K562 (cell line): ENCODE measurements around the gene IQCK. TPM values are rescaled to one million over a fixed set of nuclear protein-coding genes. Genes with fewer than 3 reads are reported as not detected.

Experiments
- ATAC-seq: fragments of 200-7000 bp; cut with Tn5 transposase; 3 replicates; pipeline ENCODE4 v1.9.1; 2020; ENCODE audit warnings: moderate library complexity
- BruUV-seq: library from RNA; stranded (reverse); fragments of 400-500 nt; replicated peaks from 2 replicates; lab custom pipeline; 2021; lab: Mats Ljungman, UMichigan
- CTCF ChIA-PET: fragments of 300-600 bp; formaldehyde crosslinking; extraction: SDS; loops from one replicate; lab custom pipeline; 2021; ENCODE audit warnings: low intra/inter-chr PET ratio; lab: Yijun Ruan, JAX
- POLR2A ChIA-PET: fragments of 300-600, 350-650 bp; sonication (Branson Sonifier 250); formaldehyde crosslinking; extraction: SDS; loops from one replicate; lab custom pipeline; 2021; ENCODE audit warnings: antibody characterized with exemption, inconsistent platforms; lab: Yijun Ruan, JAX
- DNase-seq, 4 experiments: peaks; one replicate each; pipeline versions ENCODE4 v3.0.0 to v3.0.0-alpha.2; 2011 to 2018; ENCODE audit warnings: low spot score in 3 of 4, mixed read lengths in 3 of 4; ENCODE audit errors: extremely low read depth in 1 of 4
- FAIRE-seq: peaks from 2 replicates; lab custom pipeline; 2011; peaks lifted over from hg19 to GRCh38; lab: Jason Lieb, UNC
- H2AFZ ChIP-seq: 2 replicates; pipeline ENCODE4 v1.6.0; 2011; ENCODE audit warnings: low read depth, low read length, control low read depth, inconsistent platforms
- H3K27ac ChIP-seq: fragments of 200-600 bp; 3 replicates; pipeline ENCODE4 v1.8.0; 2011; ENCODE audit warnings: low read depth, mild to moderate bottlenecking, control low read depth, inconsistent platforms, low read length, moderate library complexity, mixed read lengths; ENCODE audit errors: extremely low read depth
- H3K27me3 ChIP-seq, 2 experiments: fragments of 300-600 bp in 1 of 2; 2 replicates in 1 of 2; 3 replicates in 1 of 2; pipeline versions ENCODE4 v1.6.0 to v1.8.0; 2011; ENCODE audit warnings: inconsistent platforms in 2 of 2, low read length in 2 of 2, mild to moderate bottlenecking in 1 of 2, mixed read lengths in 1 of 2, moderate library complexity in 1 of 2; ENCODE audit not compliant: control insufficient read depth in 2 of 2, insufficient read depth in 2 of 2
- H3K36me3 ChIP-seq: fragments of 300-600 bp; 3 replicates; pipeline ENCODE4 v1.8.0; 2011; ENCODE audit warnings: mild to moderate bottlenecking, low read length, inconsistent platforms; ENCODE audit not compliant: control insufficient read depth, insufficient read depth
- H3K4me1 ChIP-seq, 2 experiments: fragments of 200-600 bp in 1 of 2; replicated peaks in 1 of 2; 2 replicates in 1 of 2; 3 replicates in 1 of 2; pipeline versions ENCODE4 v1.5.1 to v1.8.0; 2011; ENCODE audit warnings: inconsistent platforms in 2 of 2, low read length in 2 of 2, mild to moderate bottlenecking in 1 of 2, mixed read lengths in 1 of 2, moderate library complexity in 1 of 2; ENCODE audit not compliant: control insufficient read depth in 2 of 2, insufficient read depth in 2 of 2
- H3K4me2 ChIP-seq: 2 replicates; pipeline ENCODE4 v1.6.1; 2011; ENCODE audit warnings: low read length, control low read depth, inconsistent platforms, mixed read lengths; ENCODE audit not compliant: insufficient read depth
- H3K4me3 ChIP-seq: fragments of 200-600 bp; sonication (generic), shearing (Covaris generic); 2 replicates; pipeline ENCODE4 v1.5.1; 2016; ENCODE audit warnings: control low read depth, inconsistent platforms
- H3K79me2 ChIP-seq: fragments of 200-600 bp; 3 replicates; pipeline ENCODE4 v1.8.0; 2011; ENCODE audit warnings: low read length, inconsistent platforms; ENCODE audit not compliant: control insufficient read depth, insufficient read depth
- H3K9ac ChIP-seq, 2 experiments: 2 replicates each; pipeline versions ENCODE4 v1.6.0 to v1.6.1; 2011; ENCODE audit warnings: low read depth in 2 of 2, low read length in 2 of 2, control low read depth in 1 of 2, inconsistent platforms in 1 of 2, mild to moderate bottlenecking in 1 of 2, mixed read lengths in 1 of 2; ENCODE audit not compliant: insufficient read depth in 1 of 2
- H3K9me1 ChIP-seq: one replicate; pipeline ENCODE4 v1.6.0; 2011; ENCODE audit warnings: inconsistent platforms, mild to moderate bottlenecking, low read length, moderate library complexity; ENCODE audit not compliant: control insufficient read depth, insufficient read depth
- H3K9me3 ChIP-seq: replicated peaks from 2 replicates; pipeline ENCODE4 v1.5.1; 2011; ENCODE audit warnings: low read depth, low read length, inconsistent platforms; ENCODE audit not compliant: control insufficient read depth, insufficient read depth
- H4K20me1 ChIP-seq: replicated peaks from 2 replicates; pipeline ENCODE4 v1.6.1; 2011; ENCODE audit warnings: low read length, inconsistent platforms, mixed read lengths; ENCODE audit not compliant: control insufficient read depth, insufficient read depth
- E2F1 ChIP-seq: sonication (generic); formaldehyde crosslinking; IDR thresholded peaks from 2 replicates; pipeline ENCODE4 v1.8.1; 2023; ENCODE audit warnings: mild to moderate bottlenecking, missing genetic modification reagents, moderate library complexity
- EHMT2 ChIP-seq: fragments of 450-650 bp; IDR thresholded peaks from 2 replicates; pipeline ENCODE4 v1.6.1; 2018; ENCODE audit warnings: antibody characterized with exemption
- NCOA4 ChIP-seq: fragments of 450-650 bp; IDR thresholded peaks from 2 replicates; pipeline ENCODE4 v1.6.1; 2018; ENCODE audit warnings: mild to moderate bottlenecking; ENCODE audit not compliant: partially characterized antibody
- TAF7 ChIP-seq: fragments of 450-650 bp; IDR thresholded peaks from 2 replicates; pipeline ENCODE4 v1.6.1; 2016; ENCODE audit warnings: missing genetic modification characterization, missing compliant biosample characterization
- ZBTB33 ChIP-seq: sonication (generic); formaldehyde crosslinking; IDR thresholded peaks from 2 replicates; pipeline ENCODE4 v1.8.1; 2023; ENCODE audit warnings: mild to moderate bottlenecking, missing genetic modification reagents
- ZNF124 ChIP-seq: sonication (generic); formaldehyde crosslinking; IDR thresholded peaks from 2 replicates; pipeline ENCODE4 v1.8.1; 2022; ENCODE audit warnings: missing genetic modification reagents
- ZNF449 ChIP-seq: fragments of 250-450 bp; sonication (Bioruptor Pico); IDR thresholded peaks from 2 replicates; pipeline ENCODE4 v1.8.0; 2022; ENCODE audit warnings: moderate library complexity, mild to moderate bottlenecking, inconsistent platforms
- WGBS: fragments of 100-300 bp; shearing (Covaris generic); methylation state at CpG from one replicate; pipeline ENCODE4 v1.1.6; 2016; ENCODE audit warnings: low coverage, mixed read lengths; ENCODE audit not compliant: insufficient coverage; ENCODE audit errors: missing lambda C conversion rate; 5-methylcytosine and 5-hydroxymethylcytosine counted together
- in situ Hi-C: fragments of 300-500 bp; cut with MboI; formaldehyde crosslinking; loops from 4 replicates; pipeline ENCODE4 v1.15.0; 2018; ENCODE audit warnings: inconsistent platforms, mixed read lengths
- intact Hi-C: fragments of 100-400 bp; cut with micrococcal nuclease; formaldehyde crosslinking; loops from 2 replicates; pipeline ENCODE4 v1.14.2; 2022
- polyA plus RNA-seq, 8 experiments: library from polyadenylated mRNA; depleted of rRNA in 4 of 8; stranded (reverse) in 5 of 8; unstranded in 3 of 8; fragments of >200 nt; fragmentation: Nextera tagmentation in 2 of 8; fragmentation: Illumina TruSeq in 1 of 8; extraction: Ambion mirVana in 2 of 8; extraction: Trizol in 1 of 8; gene quantifications; 2 replicates each; pipeline versions ENCODE4 v1.2.1 to v1.2.3, GENCODE V29; 2011 to 2014; ENCODE audit warnings: inconsistent platforms in 1 of 8, missing spikeins in 1 of 8
- total RNA-seq, 7 experiments: library from RNA; depleted of rRNA in 6 of 7; stranded (reverse); fragments of >200 nt in 6 of 7; fragmentation: Illumina TruSeq in 2 of 7; extraction: Trizol in 2 of 7; gene quantifications; 2 replicates each; pipeline versions ENCODE4 v1.2.1 to v1.2.3, GENCODE V29; 2011 to 2021; ENCODE audit warnings: low replicate concordance in 1 of 7

The IQCK gene
- total and polyA plus RNA-seq, 9 of the 15 experiments (the other 6 are each of a cell fraction or from before 2014, with no cell fraction given) = 5.2 to 12.2 (median 7.3) TPM

- TF ChIP-seq ZNF449 (CRISPR knock-in tag) (no peak), NCOA4 (no peak), ZNF124 (CRISPR knock-in tag) (no peak)
Observed at GRCh38 chr16:19861133-19861532, 143.1 kb downstream of the IQCK start (continued).

- intact Hi-C loops (no loop called here), in situ Hi-C loops (no loop called here)
- H2AFZ ChIP-seq = no peak overlapping the region
- ChIA-PET CTCF (no interaction called here), POLR2A (interaction anchor here (0.6 to 0.9 kb wide), 2 partner anchors 15 to 239 kb away, joined by 3 read pairs; no protein-coding TSS in a partner anchor)
- FAIRE-seq (no peak), ATAC-seq (no peak), DNase-seq (no peak)
- TF ChIP-seq E2F1 (CRISPR knock-in tag) = no peak
- no peak for TF ChIP-seq TAF7 (tag)
- TF ChIP-seq ZBTB33 (CRISPR knock-in tag) = peak; percentile 78; the same call in 1 of the 2 replicates
- no peak for TF ChIP-seq EHMT2
- no peaks in the 10 kb centered on the region for H3K36me3 ChIP-seq
- no peak overlapping the region for H3K27ac ChIP-seq
- H3K4me1 ChIP-seq = no peaks in the 10 kb centered on the region
- no peaks in the 10 kb centered on the region for H4K20me1 ChIP-seq
- H3K4me3 ChIP-seq = no peak overlapping the region
- no peak overlapping the region for H3K9ac ChIP-seq
- WGBS = 24% methylated on average over 16 of the region's 16 CpGs
- no peaks in the 10 kb centered on the region for H3K79me2 ChIP-seq
- no peaks in the 10 kb centered on the region for H3K9me1 ChIP-seq
- no peaks in the 10 kb centered on the region for H3K9me3 ChIP-seq
- no peak overlapping the region for H3K4me2 ChIP-seq
- peaks cover 6 to 18% of the 10 kb centered on the region in 2 experiments; a peak in 4 of 5 replicates for H3K27me3 ChIP-seq
- BruUV-seq = no TSS peak
Observed at GRCh38 chr16:19861811-19862327, 143.8 kb downstream of the IQCK start.
